HL-60 (cell line): ENCODE measurements around the gene ZNF808.
"Not testable (repeated sequence)": the region's sequence is repeated elsewhere in the genome, so short reads cannot be mapped to it uniquely, and the experiment has no call there.

Source experiments
- CTCF ChIP-seq: IDR thresholded peaks from one replicate; pipeline ENCODE4 v1.5.1; 2011; ENCODE audit warnings: low read length, control low read depth, inconsistent platforms; ENCODE audit not compliant: insufficient read depth
- GABPA ChIP-seq: IDR thresholded peaks from 2 replicates; pipeline ENCODE4 v1.6.1; 2012; ENCODE audit warnings: low read depth
- POLR2AphosphoS5 ChIP-seq: IDR thresholded peaks from 2 replicates; pipeline ENCODE4 v1.6.1; 2012; ENCODE audit warnings: low read depth
- REST ChIP-seq: IDR thresholded peaks from 2 replicates; pipeline ENCODE4 v1.6.1; 2012; ENCODE audit warnings: low read depth; ENCODE audit not compliant: insufficient replicate concordance

- TF ChIP-seq REST, POLR2AphosphoS5, CTCF, GABPA: not testable (repeated sequence)
Measured at GRCh38 chr19:52538815-52539214, 11.3 kb downstream of the ZNF808 start.
